ENCODE results near the gene DGKG. TPM values are rescaled to one million over a fixed set of nuclear protein-coding genes. Genes with fewer than 3 reads are reported as not detected.

DGKG gene
- total RNA-seq, 1 donor from 2014 or later = 3.9 TPM

GRCh38 chr3:186375443-186375842 is 13.4 kb upstream of the DGKG start:
- DNase-seq = no peak
- Mint-ChIP-seq H3K9me3 (no peaks in the 10 kb centered on the region), H3K36me3 (ENCODE audit: low read depth) (no peaks in the 10 kb centered on the region), H3K27me3 (peaks cover 4% of the 10 kb centered on the region), H3K4me3 (no peak overlapping the region), H3K27ac (no peak overlapping the region), H3K4me1 (no peaks in the 10 kb centered on the region)
- no peak for TF ChIP-seq CTCF (IDR thresholded peaks at IDR 0.05)
- intact Hi-C loops (cut with micrococcal nuclease) = no loop called here
- ChIA-PET POLR2A (no interaction called here), CTCF (no interaction called here)
- no peak for ATAC-seq (ENCODE audit: low read depth)

- no peak for DNase-seq
- no peaks in the 10 kb centered on the region for H3K36me3 Mint-ChIP-seq (ENCODE audit: low read depth)
- ChIA-PET CTCF (no interaction called here), POLR2A (no interaction called here)
- H3K9me3 Mint-ChIP-seq = no peaks in the 10 kb centered on the region
- no peak overlapping the region for H3K27ac Mint-ChIP-seq
- peaks cover 4% of the 10 kb centered on the region for H3K27me3 Mint-ChIP-seq
- no peak for TF ChIP-seq CTCF (IDR thresholded peaks at IDR 0.05)
- intact Hi-C loops (cut with micrococcal nuclease) = no loop called here
- no peaks in the 10 kb centered on the region for H3K4me1 Mint-ChIP-seq
- no peak overlapping the region for H3K4me3 Mint-ChIP-seq
- ATAC-seq (ENCODE audit: low read depth) = no peak
These were observed 12.3 kb upstream of the DGKG start for GRCh38 chr3:186374376-186374775.

- intact Hi-C loops (cut with micrococcal nuclease) = no loop called here
- Mint-ChIP-seq H3K4me3 (no peak overlapping the region), H3K4me1 (no peaks in the 10 kb centered on the region), H3K27ac (no peak overlapping the region), H3K9me3 (no peaks in the 10 kb centered on the region), H3K27me3 (peaks cover 5% of the 10 kb centered on the region), H3K36me3 (ENCODE audit: low read depth) (no peaks in the 10 kb centered on the region)
- DNase-seq (no peak), ATAC-seq (ENCODE audit: low read depth) (no peak)
- ChIA-PET POLR2A (no interaction called here), CTCF (no interaction called here)
- no peak for TF ChIP-seq CTCF (IDR thresholded peaks at IDR 0.05)
These were observed 7.2 kb upstream of the DGKG start for GRCh38 chr3:186369217-186369616.

GRCh38 chr3:186368717-186369116 is 6.7 kb upstream of the DGKG start:
- Mint-ChIP-seq H3K4me3 (no peak overlapping the region), H3K27ac (no peak overlapping the region), H3K9me3 (no peaks in the 10 kb centered on the region), H3K27me3 (peaks cover 4% of the 10 kb centered on the region), H3K36me3 (ENCODE audit: low read depth) (no peaks in the 10 kb centered on the region), H3K4me1 (no peaks in the 10 kb centered on the region)
- POLR2A ChIA-PET = no interaction called here
- intact Hi-C loops (cut with micrococcal nuclease) = no loop called here
- no peak for ATAC-seq (ENCODE audit: low read depth)
- TF ChIP-seq CTCF (IDR thresholded peaks at IDR 0.05) = no peak
- CTCF ChIA-PET = no interaction called here
- DNase-seq = no peak

GRCh38 chr3:186368176-186368575 is 6.1 kb upstream of the DGKG start:
- intact Hi-C loops (cut with micrococcal nuclease) = no loop called here
- ChIA-PET CTCF (interaction anchor here (0.9 kb wide), 1 partner anchor 109 kb away, joined by 3 read pairs; no protein-coding TSS in a partner anchor), POLR2A (no interaction called here)
- H3K9me3 Mint-ChIP-seq = no peaks in the 10 kb centered on the region
- no peak overlapping the region for H3K4me3 Mint-ChIP-seq
- DNase-seq = no peak
- H3K36me3 Mint-ChIP-seq (ENCODE audit: low read depth) = no peaks in the 10 kb centered on the region
- H3K27me3 Mint-ChIP-seq = peaks cover 2% of the 10 kb centered on the region
- H3K27ac Mint-ChIP-seq = no peak overlapping the region
- TF ChIP-seq CTCF (IDR thresholded peaks at IDR 0.05) = no peak
- no peaks in the 10 kb centered on the region for H3K4me1 Mint-ChIP-seq
- ATAC-seq (ENCODE audit: low read depth) = no peak

Data from activated B cell treated with CpG ODN at 0.5 μM for 24 hours (primary cell).